ENCODE data around the gene FAM9C.
"Not testable (repeated sequence)": the region's sequence is repeated elsewhere in the genome, so short reads cannot be mapped to it uniquely, and the experiment has no call there.

The FAM9C gene

GRCh38 chrX:13088156-13088487 is 43.7 kb upstream of the FAM9C start:
- TF ChIP-seq CTCF (conservative IDR thresholded peaks at IDR 0.05; ENCODE audit: low read depth, low read length) = no peak
- H3K4me3 ChIP-seq (ENCODE audit: low read depth, low read length) = no peak overlapping the region
- no peak for DNase-seq (ENCODE audit: low read depth)

GRCh38 chrX:13087322-13088155 is 43.1 kb upstream of the FAM9C start:
- no peak for TF ChIP-seq CTCF (conservative IDR thresholded peaks at IDR 0.05; ENCODE audit: low read depth, low read length)
- DNase-seq (ENCODE audit: low read depth) = peak; percentile 94
- no peak overlapping the region for H3K4me3 ChIP-seq (ENCODE audit: low read depth, low read length)

- not testable (repeated sequence) for DNase-seq (ENCODE audit: low read depth); H3K4me3 ChIP-seq (ENCODE audit: low read depth, low read length)
Observed at GRCh38 chrX:13086793-13087321, 42.4 kb upstream of the FAM9C start.

GRCh38 chrX:13086076-13086475 is 41.7 kb upstream of the FAM9C start:
- TF ChIP-seq CTCF (conservative IDR thresholded peaks at IDR 0.05; ENCODE audit: low read depth, low read length) = no peak
- DNase-seq (ENCODE audit: low read depth) = no peak
- no peak overlapping the region for H3K4me3 ChIP-seq (ENCODE audit: low read depth, low read length)

GRCh38 chrX:13085526-13085925 is 41.1 kb upstream of the FAM9C start:
- no peak for TF ChIP-seq CTCF (conservative IDR thresholded peaks at IDR 0.05; ENCODE audit: low read depth, low read length)
- H3K4me3 ChIP-seq (ENCODE audit: low read depth, low read length) = no peak overlapping the region
- DNase-seq (ENCODE audit: low read depth) = no peak

- TF ChIP-seq CTCF (conservative IDR thresholded peaks at IDR 0.05; ENCODE audit: low read depth, low read length) = no peak
- DNase-seq (ENCODE audit: low read depth) = no peak
- H3K4me3 ChIP-seq (ENCODE audit: low read depth, low read length) = no peak overlapping the region
Observed at GRCh38 chrX:13084611-13085010, 40.2 kb upstream of the FAM9C start.

- DNase-seq (ENCODE audit: low read depth); H3K4me3 ChIP-seq (ENCODE audit: low read depth, low read length): not testable (repeated sequence)
Observed at GRCh38 chrX:13083755-13084326, 39.4 kb upstream of the FAM9C start.

Measured in choroid plexus epithelial cell (primary cell).